Activated CD8-positive, alpha-beta T cell treated with anti-CD3 and anti-CD28 coated beads for 36 hours (primary cell): ENCODE measurements around the gene NSD1. TPM values are rescaled to one million over a fixed set of nuclear protein-coding genes. Genes with fewer than 3 reads are reported as not detected.

Experiments used
- ATAC-seq: fragments of 200-7000 bp; cut with Tn5 transposase; one replicate; pipeline ENCODE4 v1.10.0; 2021; ENCODE audit warnings: mild to moderate bottlenecking, moderate library complexity
- CTCF ChIA-PET: fragments of 350-600 bp; sonication (Branson Sonifier 250); formaldehyde crosslinking; loops from one replicate; lab custom pipeline; 2021; ENCODE audit warnings: antibody characterized with exemption; lab: Charles Lee
- POLR2A ChIA-PET: fragments of 350-600 bp; sonication (Branson Sonifier 250); formaldehyde crosslinking; loops from one replicate; lab custom pipeline; 2021; ENCODE audit warnings: antibody characterized with exemption; lab: Charles Lee
- DNase-seq: peaks from one replicate; pipeline ENCODE4 v3.0.0-alpha.2; 2020
- H3K27ac Mint-ChIP-seq: one replicate; pipeline ENCODE4 v1.8.0; 2021; ENCODE audit warnings: mild to moderate bottlenecking, mixed read lengths
- H3K27me3 Mint-ChIP-seq: one replicate; pipeline ENCODE4 v1.8.0; 2021; ENCODE audit warnings: mixed read lengths
- H3K36me3 Mint-ChIP-seq: one replicate; pipeline ENCODE4 v1.8.0; 2021; ENCODE audit warnings: low read depth, mixed read lengths
- H3K4me1 Mint-ChIP-seq: one replicate; pipeline ENCODE4 v1.8.0; 2021; ENCODE audit warnings: low read depth, mixed read lengths
- H3K4me3 Mint-ChIP-seq: one replicate; pipeline ENCODE4 v1.8.0; 2021; ENCODE audit warnings: mild to moderate bottlenecking, moderate library complexity, mixed read lengths
- H3K9me3 Mint-ChIP-seq: one replicate; pipeline ENCODE4 v1.8.0; 2021; ENCODE audit warnings: mixed read lengths
- CTCF ChIP-seq: fragments of 200-600 bp; IDR thresholded peaks from one replicate; pipeline ENCODE4 v1.8.0; 2022; ENCODE audit warnings: antibody characterized with exemption, mild to moderate bottlenecking
- intact Hi-C: fragments of 100-400 bp; cut with micrococcal nuclease; formaldehyde crosslinking; loops from one replicate; pipeline ENCODE4 v1.10.0; 2022
- total RNA-seq, 2 experiments: library from RNA; stranded (reverse); gene quantifications; one replicate each; pipeline ENCODE4 v1.2.3, GENCODE V29; 2021

Gene NSD1
- total RNA-seq, 2 experiments from 2014 or later = 60.1 to 64.8 TPM

DNA sequence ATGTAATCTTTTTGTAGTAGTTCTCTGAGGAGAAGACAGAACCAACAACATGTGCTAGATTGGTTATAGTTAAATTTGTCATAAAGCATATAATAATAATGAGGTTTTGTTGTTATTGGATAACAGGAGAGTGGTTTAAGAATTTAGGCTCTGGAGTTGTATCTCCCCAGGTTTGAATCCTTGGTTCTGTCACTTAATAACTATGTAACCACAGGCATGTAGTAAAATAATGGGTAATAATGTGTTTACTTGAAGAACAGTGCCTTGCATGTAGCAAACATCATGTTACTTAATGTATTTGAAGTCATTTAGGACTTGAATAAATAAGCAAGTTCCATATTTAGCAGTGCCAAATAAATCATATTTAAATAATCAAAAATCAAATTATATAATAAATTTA is 55.8 kb downstream of the NSD1 start:
- Mint-ChIP-seq H3K9me3 (no peaks in the 10 kb centered on the region), H3K27ac (peak overlapping the region; percentile 5), H3K36me3 (peaks cover 7% of the 10 kb centered on the region), H3K27me3 (no peaks in the 10 kb centered on the region), H3K4me1 (peaks cover 25% of the 10 kb centered on the region), H3K4me3 (no peak overlapping the region)
- ChIA-PET POLR2A (no interaction called here), CTCF (no interaction called here)
- DNase-seq = no peak
- ATAC-seq = no peak
- intact Hi-C loops = no loop called here
- TF ChIP-seq CTCF = no peak

- DNase-seq (no peak), ATAC-seq (no peak)
- Mint-ChIP-seq H3K4me3 (no peak overlapping the region), H3K27me3 (no peaks in the 10 kb centered on the region), H3K27ac (no peak overlapping the region), H3K9me3 (no peaks in the 10 kb centered on the region), H3K36me3 (peaks cover 7% of the 10 kb centered on the region), H3K4me1 (peaks cover 25% of the 10 kb centered on the region)
- ChIA-PET POLR2A (no interaction called here), CTCF (no interaction called here)
- TF ChIP-seq CTCF = no peak
- intact Hi-C loops = no loop called here
These were observed 56.4 kb downstream of the NSD1 start for GRCh38 chr5:177189965-177190364.

DNA sequence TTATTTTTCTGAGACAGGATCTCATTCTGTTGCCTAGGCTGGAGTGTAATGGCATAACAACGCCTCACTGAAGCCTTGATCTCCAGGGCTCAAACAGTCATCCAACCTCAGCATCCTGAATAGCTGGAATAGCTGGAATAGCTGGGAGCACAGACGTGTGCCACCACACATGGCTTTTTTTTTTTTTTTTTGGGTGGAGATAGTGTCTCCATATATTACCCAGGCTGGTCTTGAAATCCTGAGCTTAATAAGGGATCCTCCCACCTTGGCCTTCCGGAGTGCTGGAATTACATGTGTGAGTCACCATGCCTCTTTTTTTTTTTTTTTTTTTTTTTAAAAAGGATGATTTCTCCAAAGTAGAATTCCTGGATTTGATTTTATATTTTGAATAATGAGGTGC is 60.7 kb downstream of the NSD1 start:
- no peaks in the 10 kb centered on the region for H3K9me3 Mint-ChIP-seq

DNA sequence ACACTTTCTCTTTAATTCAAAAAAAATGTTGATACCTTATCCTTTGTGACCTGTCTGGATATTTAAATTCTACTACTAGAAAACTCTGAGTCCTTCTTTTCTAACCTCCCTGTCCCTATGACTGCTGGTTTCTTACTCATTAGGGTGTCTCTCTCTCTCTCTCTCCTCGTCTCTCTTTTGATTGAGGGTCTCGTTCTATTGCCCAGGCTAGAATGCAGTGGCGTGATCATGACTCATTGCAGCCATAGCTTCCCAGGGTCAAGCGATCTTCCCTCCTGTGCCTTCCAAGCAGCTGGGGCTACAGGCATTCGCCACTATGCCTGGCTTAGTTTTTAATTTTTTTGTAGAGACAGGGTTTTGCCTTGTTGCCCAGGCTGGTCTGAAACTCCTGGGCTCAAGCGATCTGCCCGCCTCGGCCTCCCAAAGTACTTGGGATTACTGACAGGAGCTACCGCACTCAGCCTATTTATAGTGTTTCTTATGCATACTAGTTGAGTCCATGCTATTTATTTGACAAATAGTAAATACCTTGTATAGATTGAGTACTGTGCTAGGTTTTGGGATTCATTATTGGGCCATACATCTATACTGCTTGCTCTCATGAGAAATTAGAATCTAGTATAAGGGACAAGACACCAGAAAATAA is 61.9 kb downstream of the NSD1 start:
- intact Hi-C loops = no loop called here

More for the DNA sequence above, 60.7 kb downstream of the NSD1 start:
- no peak for TF ChIP-seq CTCF
- H3K36me3 Mint-ChIP-seq = peaks cover 19% of the 10 kb centered on the region
- ATAC-seq (no peak), DNase-seq (no peak)
- H3K27ac Mint-ChIP-seq = no peak overlapping the region
- no peaks in the 10 kb centered on the region for H3K27me3 Mint-ChIP-seq
- CTCF ChIA-PET = interaction anchor here (1.5 to 5.1 kb wide), 3 partner anchors 80 to 122 kb away, joined by 3 to 22 read pairs (median 4); no protein-coding TSS in a partner anchor
- POLR2A ChIA-PET = no interaction called here
- H3K4me1 Mint-ChIP-seq = peaks cover 12% of the 10 kb centered on the region
- H3K4me3 Mint-ChIP-seq = no peak overlapping the region
- intact Hi-C loops = no loop called here

More for the DNA sequence above, 61.9 kb downstream of the NSD1 start:
- no peaks in the 10 kb centered on the region for H3K27me3 Mint-ChIP-seq
- CTCF ChIA-PET = interaction anchor here (5.1 kb wide), 1 partner anchor 81 kb away, joined by 22 read pairs; no protein-coding TSS in a partner anchor
- no peak overlapping the region for H3K4me3 Mint-ChIP-seq
- POLR2A ChIA-PET = no interaction called here
- TF ChIP-seq CTCF = no peak
- DNase-seq (no peak), ATAC-seq (no peak)
- peaks cover 10% of the 10 kb centered on the region for H3K4me1 Mint-ChIP-seq
- H3K27ac Mint-ChIP-seq = no peak overlapping the region
- H3K9me3 Mint-ChIP-seq = no peaks in the 10 kb centered on the region
- peaks cover 22% of the 10 kb centered on the region for H3K36me3 Mint-ChIP-seq
